NCI-H1694 (cell line): ENCODE results near the gene CPA4.

Experiments
- DNase-seq: peaks from one replicate; lab custom pipeline; 2025; lab: John Stamatoyannopoulos, UW

Gene CPA4

GRCh38 chr7:130345136-130345535 is 52.2 kb downstream of the CPA4 start:
- no peak for DNase-seq

GRCh38 chr7:130345725-130346124 is 52.8 kb downstream of the CPA4 start:
- DNase-seq, result no peak

- DNase-seq, result no peak
These were observed 53.4 kb downstream of the CPA4 start for GRCh38 chr7:130346177-130346905.

GRCh38 chr7:130346941-130347340 is 54.0 kb downstream of the CPA4 start:
- DNase-seq, result no peak

GRCh38 chr7:130349911-130350782 is 57.2 kb downstream of the CPA4 start:
- no peak for DNase-seq

GRCh38 chr7:130350945-130351790 is 58.2 kb downstream of the CPA4 start:
- DNase-seq, result no peak

- DNase-seq, result no peak
These were observed 58.8 kb downstream of the CPA4 start for GRCh38 chr7:130351791-130352090.

GRCh38 chr7:130352194-130353074 is 59.5 kb downstream of the CPA4 start:
- no peak for DNase-seq

GRCh38 chr7:130353196-130353595 is 60.2 kb downstream of the CPA4 start:
- no peak for DNase-seq

GRCh38 chr7:130356121-130356875 is 63.3 kb downstream of the CPA4 start:
- no peak for DNase-seq

GRCh38 chr7:130356876-130357611 is 64.1 kb downstream of the CPA4 start:
- no peak for DNase-seq

GRCh38 chr7:130358471-130358870 is 65.5 kb downstream of the CPA4 start:
- no peak for DNase-seq

GRCh38 chr7:130359276-130359857 is 66.4 kb downstream of the CPA4 start:
- DNase-seq, result no peak

- no peak for DNase-seq
These were observed 67.6 kb downstream of the CPA4 start for GRCh38 chr7:130360518-130360917.

GRCh38 chr7:130361681-130362080 is 68.7 kb downstream of the CPA4 start:
- DNase-seq, result no peak

- DNase-seq, result no peak
These were observed 69.4 kb downstream of the CPA4 start for GRCh38 chr7:130362251-130362816.

- DNase-seq, result no peak
These were observed 70.3 kb downstream of the CPA4 start for GRCh38 chr7:130363026-130363847.

- DNase-seq, result no peak
These were observed 71.5 kb downstream of the CPA4 start for GRCh38 chr7:130364451-130364850.
